Measurements from ENCODE around the gene TMIGD3.
A peak's percentile ranks its signal among the peaks of the same experiment; 100 is the strongest.

Gene TMIGD3

DNA sequence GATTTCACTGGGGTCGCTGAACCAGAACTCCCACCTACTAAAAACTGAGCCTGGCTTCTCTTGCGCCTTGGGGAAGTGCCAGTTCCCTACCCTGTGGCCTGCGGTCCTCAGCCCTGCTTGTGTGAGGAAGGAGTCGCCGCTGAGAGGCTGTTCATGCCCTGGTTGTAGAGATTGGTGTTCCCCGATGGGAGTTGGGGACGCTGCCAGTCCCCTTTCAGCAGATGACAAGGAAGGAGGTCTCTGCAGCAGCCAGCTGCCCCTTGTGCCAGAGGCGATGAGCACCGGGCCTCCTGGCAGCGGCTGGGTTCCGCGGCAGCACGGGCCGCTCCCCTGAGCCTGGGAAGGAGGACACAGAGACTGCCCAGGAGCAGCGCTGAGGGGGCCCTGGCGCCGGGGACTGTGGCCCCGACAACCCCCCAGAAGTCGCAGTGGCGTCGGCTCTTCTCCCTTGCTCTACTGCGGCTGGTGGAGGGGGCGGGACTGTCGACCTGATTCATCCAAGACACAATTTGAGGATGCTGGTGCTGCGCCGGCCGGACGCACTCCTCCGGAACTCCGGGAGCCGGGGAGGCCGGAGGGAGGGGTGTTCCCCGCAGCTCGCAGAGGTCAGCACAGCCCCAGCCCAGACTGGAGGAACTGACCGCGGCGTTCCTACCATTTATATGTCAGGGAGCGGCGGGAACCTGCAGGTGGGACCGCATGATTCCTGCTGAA, 12.0 kb upstream of the TMIGD3 start:
- no peak for TF ChIP-seq EZH2phosphoT487 (IDR thresholded peaks at IDR 0.05; ENCODE audit: borderline replicate concordance, low read length)
- TF ChIP-seq, protein P1, sequence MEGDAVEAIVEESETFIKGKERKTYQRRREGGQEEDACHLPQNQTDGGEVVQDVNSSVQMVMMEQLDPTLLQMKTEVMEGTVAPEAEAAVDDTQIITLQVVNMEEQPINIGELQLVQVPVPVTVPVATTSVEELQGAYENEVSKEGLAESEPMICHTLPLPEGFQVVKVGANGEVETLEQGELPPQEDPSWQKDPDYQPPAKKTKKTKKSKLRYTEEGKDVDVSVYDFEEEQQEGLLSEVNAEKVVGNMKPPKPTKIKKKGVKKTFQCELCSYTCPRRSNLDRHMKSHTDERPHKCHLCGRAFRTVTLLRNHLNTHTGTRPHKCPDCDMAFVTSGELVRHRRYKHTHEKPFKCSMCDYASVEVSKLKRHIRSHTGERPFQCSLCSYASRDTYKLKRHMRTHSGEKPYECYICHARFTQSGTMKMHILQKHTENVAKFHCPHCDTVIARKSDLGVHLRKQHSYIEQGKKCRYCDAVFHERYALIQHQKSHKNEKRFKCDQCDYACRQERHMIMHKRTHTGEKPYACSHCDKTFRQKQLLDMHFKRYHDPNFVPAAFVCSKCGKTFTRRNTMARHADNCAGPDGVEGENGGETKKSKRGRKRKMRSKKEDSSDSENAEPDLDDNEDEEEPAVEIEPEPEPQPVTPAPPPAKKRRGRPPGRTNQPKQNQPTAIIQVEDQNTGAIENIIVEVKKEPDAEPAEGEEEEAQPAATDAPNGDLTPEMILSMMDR (IDR thresholded peaks at IDR 0.05; ENCODE audit: low read depth, low read length, poor library complexity, severe bottlenecking) = no peak
- Histone ChIP-seq H3K27ac (ENCODE audit: low read depth, low read length) (peak overlapping the region; percentile 89), H3K4me2 (ENCODE audit: low read length) (peak overlapping the region; percentile 90), H3F3A (ENCODE audit: control insufficient read depth, insufficient read depth) (peaks cover 14% of the 10 kb centered on the region), H3K9me2 (replicated peaks; ENCODE audit: control insufficient read depth, low read length) (no peaks in the 10 kb centered on the region), H4K20me1 (ENCODE audit: control insufficient read depth, insufficient read depth, low read depth, low read length) (no peaks in the 10 kb centered on the region), H3K36me3 (ENCODE audit: control insufficient read depth, low read length) (no peaks in the 10 kb centered on the region), H3K79me2 (ENCODE audit: control insufficient read depth, low read length) (no peaks in the 10 kb centered on the region), H3K9me3 (ENCODE audit: control insufficient read depth, insufficient read depth, low read length) (no peaks in the 10 kb centered on the region), H3K4me3 (ENCODE audit: low read length) (peak overlapping the region; percentile 73), H3K27me3 (ENCODE audit: control insufficient read depth, low read length) (no peaks in the 10 kb centered on the region), H3K4me1 (ENCODE audit: control insufficient read depth, low read length) (peaks cover 87% of the 10 kb centered on the region)

DNA sequence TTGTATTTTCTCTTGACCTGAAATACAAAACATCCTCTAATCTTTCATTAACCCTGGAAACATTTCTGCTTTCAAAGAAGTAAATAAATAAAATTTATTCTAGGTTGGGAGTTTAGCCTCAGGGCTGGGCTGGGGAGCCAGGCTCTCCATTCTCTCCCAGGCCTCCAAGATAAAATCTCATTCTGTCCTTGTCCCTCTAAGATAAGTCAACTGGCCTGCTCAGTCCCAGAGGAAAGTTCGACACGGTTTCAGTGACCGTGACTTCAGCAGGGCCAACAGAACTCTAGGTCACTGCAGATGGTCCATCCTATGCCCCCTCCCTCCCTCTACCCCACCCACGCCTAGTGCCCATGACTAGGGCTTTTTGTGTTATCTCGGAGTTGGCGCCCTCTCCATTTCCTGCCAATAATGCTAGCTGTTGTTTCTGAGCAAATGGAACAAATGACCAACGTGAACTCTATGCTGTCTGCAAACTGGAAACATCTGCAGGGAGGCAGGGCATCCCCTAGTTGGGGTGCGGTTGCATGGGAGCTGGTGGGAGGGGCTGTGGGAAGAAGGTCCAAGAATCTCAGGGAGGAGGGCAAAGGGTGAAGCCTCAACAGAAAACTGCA, 10.1 kb upstream of the TMIGD3 start:
- Histone ChIP-seq H3K4me2 (ENCODE audit: low read length) (0 out of 2 replicates have a peak overlapping the region, but pooled peaks have one; percentile 2), H3K79me2 (ENCODE audit: control insufficient read depth, low read length) (no peaks in the 10 kb centered on the region), H3F3A (ENCODE audit: control insufficient read depth, insufficient read depth) (peaks cover 9% of the 10 kb centered on the region; the same call in 1 of the 2 replicates), H3K9me3 (ENCODE audit: control insufficient read depth, insufficient read depth, low read length) (no peaks in the 10 kb centered on the region), H3K27me3 (ENCODE audit: control insufficient read depth, low read length) (no peaks in the 10 kb centered on the region), H3K9me2 (replicated peaks; ENCODE audit: control insufficient read depth, low read length) (no peaks in the 10 kb centered on the region), H3K4me1 (ENCODE audit: control insufficient read depth, low read length) (peaks cover 89% of the 10 kb centered on the region), H4K20me1 (ENCODE audit: control insufficient read depth, insufficient read depth, low read depth, low read length) (no peaks in the 10 kb centered on the region), H3K27ac (ENCODE audit: low read depth, low read length) (no peak overlapping the region), H3K4me3 (ENCODE audit: low read length) (no peak overlapping the region), H3K36me3 (ENCODE audit: control insufficient read depth, low read length) (no peaks in the 10 kb centered on the region)
- TF ChIP-seq EZH2phosphoT487 (IDR thresholded peaks at IDR 0.05; ENCODE audit: borderline replicate concordance, low read length) = no peak
- TF ChIP-seq, protein P1 (IDR thresholded peaks at IDR 0.05; ENCODE audit: low read depth, low read length, poor library complexity, severe bottlenecking) = no peak

DNA sequence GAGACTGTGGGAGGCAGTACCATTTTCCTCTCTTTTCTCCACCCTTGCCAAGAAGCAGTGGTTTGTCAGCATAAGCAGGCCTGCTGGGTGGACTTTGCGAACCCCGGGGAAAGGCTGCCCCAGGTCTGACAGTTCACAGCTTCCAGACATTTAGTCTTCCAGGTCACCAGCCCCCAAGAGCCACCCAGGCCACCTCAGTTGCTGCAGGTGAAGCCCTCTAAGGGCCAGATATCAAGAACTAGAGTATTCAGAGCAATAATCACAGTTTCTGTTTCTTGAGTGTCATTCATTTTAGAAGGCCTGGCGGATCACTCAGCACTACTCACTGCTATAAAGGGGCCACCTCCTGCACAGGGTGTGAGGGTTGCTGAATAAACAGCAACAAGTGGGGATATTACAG, 9.5 kb upstream of the TMIGD3 start:
- Histone ChIP-seq H3K4me1 (ENCODE audit: control insufficient read depth, low read length) (peaks cover 89% of the 10 kb centered on the region), H3K9me3 (ENCODE audit: control insufficient read depth, insufficient read depth, low read length) (no peaks in the 10 kb centered on the region), H4K20me1 (ENCODE audit: control insufficient read depth, insufficient read depth, low read depth, low read length) (no peaks in the 10 kb centered on the region), H3K27me3 (ENCODE audit: control insufficient read depth, low read length) (no peaks in the 10 kb centered on the region), H3K9me2 (replicated peaks; ENCODE audit: control insufficient read depth, low read length) (no peaks in the 10 kb centered on the region), H3K79me2 (ENCODE audit: control insufficient read depth, low read length) (no peaks in the 10 kb centered on the region), H3K4me2 (ENCODE audit: low read length) (no peak overlapping the region), H3K36me3 (ENCODE audit: control insufficient read depth, low read length) (no peaks in the 10 kb centered on the region), H3K4me3 (ENCODE audit: low read length) (no peak overlapping the region), H3K27ac (ENCODE audit: low read depth, low read length) (no peak overlapping the region), H3F3A (ENCODE audit: control insufficient read depth, insufficient read depth) (peaks cover 12% of the 10 kb centered on the region)
- TF ChIP-seq, protein P1 (IDR thresholded peaks at IDR 0.05; ENCODE audit: low read depth, low read length, poor library complexity, severe bottlenecking) = no peak
- no peak for TF ChIP-seq EZH2phosphoT487 (IDR thresholded peaks at IDR 0.05; ENCODE audit: borderline replicate concordance, low read length)
